ENCODE results near the gene MYO1H. TPM values are rescaled to one million over a fixed set of nuclear protein-coding genes. Genes with fewer than 3 reads are reported as not detected.

The MYO1H gene, protein sequence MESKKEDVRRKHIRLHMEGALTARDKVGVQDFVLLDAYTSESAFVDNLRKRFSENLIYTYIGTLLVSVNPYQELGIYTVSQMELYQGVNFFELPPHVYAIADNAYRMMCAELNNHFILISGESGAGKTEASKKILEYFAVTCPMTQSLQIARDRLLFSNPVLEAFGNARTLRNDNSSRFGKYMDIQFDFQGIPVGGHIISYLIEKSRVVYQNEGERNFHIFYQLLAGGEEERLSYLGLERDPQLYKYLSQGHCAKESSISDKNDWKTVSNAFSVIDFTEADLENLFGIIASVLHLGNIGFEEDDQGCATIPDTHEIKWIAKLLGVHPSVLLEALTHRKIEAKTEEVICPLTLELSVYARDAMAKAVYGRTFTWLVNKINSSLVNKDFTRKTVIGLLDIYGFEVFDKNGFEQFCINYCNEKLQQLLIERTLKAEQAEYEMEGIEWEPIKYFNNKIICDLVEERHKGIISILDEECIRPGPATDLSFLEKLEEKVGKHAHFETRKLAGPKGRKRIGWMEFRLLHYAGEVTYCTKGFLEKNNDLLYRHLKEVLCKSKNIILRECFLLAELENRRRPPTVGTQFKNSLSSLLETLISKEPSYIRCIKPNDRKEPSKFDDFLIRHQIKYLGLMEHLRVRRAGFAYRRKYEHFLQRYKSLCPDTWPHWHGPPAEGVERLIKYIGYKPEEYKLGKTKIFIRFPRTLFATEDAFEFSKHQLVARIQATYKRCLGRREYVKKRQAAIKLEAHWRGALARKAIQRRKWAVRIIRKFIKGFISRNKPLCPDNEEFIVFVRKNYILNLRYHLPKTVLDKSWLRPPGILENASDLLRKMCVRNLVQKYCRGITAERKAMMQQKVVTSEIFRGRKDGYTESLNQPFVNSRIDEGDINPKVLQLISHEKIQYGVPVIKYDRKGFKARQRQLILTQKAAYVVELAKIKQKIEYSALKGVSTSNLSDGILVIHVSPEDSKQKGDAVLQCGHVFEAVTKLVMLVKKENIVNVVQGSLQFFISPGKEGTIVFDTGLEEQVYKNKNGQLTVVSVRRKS
- total RNA-seq = not detected

DNA sequence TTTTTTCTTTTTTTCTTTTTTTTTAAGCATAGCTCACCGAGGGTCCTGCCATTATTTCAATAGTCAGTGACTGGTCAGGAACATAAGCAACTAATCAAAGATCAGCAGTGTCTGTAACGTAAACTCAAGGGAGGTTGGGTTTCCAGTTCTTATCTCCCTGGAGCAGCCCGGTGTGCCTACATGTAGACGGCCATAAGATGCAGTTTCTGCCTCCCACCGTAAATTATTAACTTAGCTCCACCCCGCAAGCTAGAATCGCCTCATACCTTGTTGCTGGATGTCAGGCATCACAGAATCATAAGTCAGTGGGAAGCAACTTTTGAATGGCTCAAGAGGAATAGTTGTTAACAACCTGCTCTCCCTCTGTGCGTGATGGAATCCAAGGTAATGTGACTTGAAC, at the start of gene MYO1H:
Gene MYO1H, plus strand, starts transcription at position 312 of the 400 bp plus-strand sequence. Its CDS starts 61 bp downstream, at position 373.
- Histone ChIP-seq H3K27ac (no peak within 1 kb of the TSS), H3K4me1 (no peaks in the 10 kb centered on the region), H3K36me3 (no peaks in the 10 kb centered on the region), H3K4me3 (no peak within 1 kb of the TSS), H3K9me3 (no peaks in the 10 kb centered on the region), H3K27me3 (no peaks in the 10 kb centered on the region)
- intact Hi-C loops (cut with DNase I; ENCODE audit: low total_unique reads) = no loop called here
- TF ChIP-seq POLR2A (IDR thresholded peaks at IDR 0.05) = no peak
- TF ChIP-seq, protein P1, sequence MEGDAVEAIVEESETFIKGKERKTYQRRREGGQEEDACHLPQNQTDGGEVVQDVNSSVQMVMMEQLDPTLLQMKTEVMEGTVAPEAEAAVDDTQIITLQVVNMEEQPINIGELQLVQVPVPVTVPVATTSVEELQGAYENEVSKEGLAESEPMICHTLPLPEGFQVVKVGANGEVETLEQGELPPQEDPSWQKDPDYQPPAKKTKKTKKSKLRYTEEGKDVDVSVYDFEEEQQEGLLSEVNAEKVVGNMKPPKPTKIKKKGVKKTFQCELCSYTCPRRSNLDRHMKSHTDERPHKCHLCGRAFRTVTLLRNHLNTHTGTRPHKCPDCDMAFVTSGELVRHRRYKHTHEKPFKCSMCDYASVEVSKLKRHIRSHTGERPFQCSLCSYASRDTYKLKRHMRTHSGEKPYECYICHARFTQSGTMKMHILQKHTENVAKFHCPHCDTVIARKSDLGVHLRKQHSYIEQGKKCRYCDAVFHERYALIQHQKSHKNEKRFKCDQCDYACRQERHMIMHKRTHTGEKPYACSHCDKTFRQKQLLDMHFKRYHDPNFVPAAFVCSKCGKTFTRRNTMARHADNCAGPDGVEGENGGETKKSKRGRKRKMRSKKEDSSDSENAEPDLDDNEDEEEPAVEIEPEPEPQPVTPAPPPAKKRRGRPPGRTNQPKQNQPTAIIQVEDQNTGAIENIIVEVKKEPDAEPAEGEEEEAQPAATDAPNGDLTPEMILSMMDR (IDR thresholded peaks at IDR 0.05) = no peak
- no peak for DNase-seq

DNA sequence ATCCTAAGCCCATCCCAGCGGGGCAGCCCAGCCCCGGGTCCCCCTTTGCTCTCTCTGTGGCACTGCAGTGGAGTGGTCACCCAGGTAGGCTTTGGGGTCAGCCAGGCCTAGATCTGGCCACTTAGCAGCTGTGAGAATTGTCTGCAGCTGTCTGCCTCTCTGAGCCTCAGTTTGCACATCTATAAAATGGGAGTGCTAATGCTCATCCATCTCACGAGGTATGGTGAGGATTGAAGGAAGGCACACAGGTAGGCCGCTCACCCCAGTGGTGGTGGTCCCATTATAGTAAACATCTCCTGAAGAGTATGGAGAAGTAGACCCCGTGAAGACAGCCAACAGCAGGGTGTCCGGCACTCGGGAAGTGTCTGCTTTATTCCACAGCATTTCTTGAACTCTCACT, 47.9 kb upstream of the MYO1H start:
- no peak overlapping the region for H3K4me3 ChIP-seq
- no peaks in the 10 kb centered on the region for H3K4me1 ChIP-seq
- intact Hi-C loops (cut with DNase I; ENCODE audit: low total_unique reads) = no loop called here
- H3K27me3 ChIP-seq = no peaks in the 10 kb centered on the region
- no peak overlapping the region for H3K27ac ChIP-seq
- H3K9me3 ChIP-seq = no peaks in the 10 kb centered on the region
- no peak for DNase-seq
- TF ChIP-seq, protein P1 (IDR thresholded peaks at IDR 0.05) = no peak
- no peak for TF ChIP-seq POLR2A (IDR thresholded peaks at IDR 0.05)
- H3K36me3 ChIP-seq = no peaks in the 10 kb centered on the region

DNA sequence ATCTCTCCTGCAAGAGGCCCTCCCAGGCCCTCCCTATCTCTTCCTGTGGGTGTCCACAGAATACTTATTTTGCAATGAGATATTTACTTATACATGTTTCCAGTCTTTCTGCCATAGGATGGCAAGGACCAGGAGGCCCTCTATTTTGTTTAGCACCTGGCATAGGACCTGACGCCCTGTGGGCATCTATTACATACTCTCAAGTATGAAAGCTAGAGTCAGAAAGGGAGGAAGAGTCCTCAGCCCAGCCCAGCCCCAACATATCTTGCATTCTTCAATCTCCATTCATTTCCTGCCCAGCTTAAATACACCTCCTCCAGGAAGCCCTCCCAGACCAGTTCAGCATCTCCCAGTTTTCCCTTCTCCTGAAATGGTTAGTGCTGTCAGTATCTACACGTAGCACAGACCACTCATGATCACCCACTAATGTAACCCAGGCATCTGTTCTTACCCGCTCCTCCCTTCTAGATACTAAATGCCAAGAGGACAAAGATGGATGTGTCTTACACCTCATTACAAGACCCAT, 46.0 kb upstream of the MYO1H start:
- Histone ChIP-seq H3K27me3 (no peaks in the 10 kb centered on the region), H3K4me3 (no peak overlapping the region), H3K36me3 (no peaks in the 10 kb centered on the region), H3K4me1 (no peaks in the 10 kb centered on the region), H3K9me3 (no peaks in the 10 kb centered on the region), H3K27ac (no peak overlapping the region)
- no peak for TF ChIP-seq POLR2A (IDR thresholded peaks at IDR 0.05)
- TF ChIP-seq, protein P1 (IDR thresholded peaks at IDR 0.05) = no peak
- intact Hi-C loops (cut with DNase I; ENCODE audit: low total_unique reads) = no loop called here
- DNase-seq = no peak

DNA sequence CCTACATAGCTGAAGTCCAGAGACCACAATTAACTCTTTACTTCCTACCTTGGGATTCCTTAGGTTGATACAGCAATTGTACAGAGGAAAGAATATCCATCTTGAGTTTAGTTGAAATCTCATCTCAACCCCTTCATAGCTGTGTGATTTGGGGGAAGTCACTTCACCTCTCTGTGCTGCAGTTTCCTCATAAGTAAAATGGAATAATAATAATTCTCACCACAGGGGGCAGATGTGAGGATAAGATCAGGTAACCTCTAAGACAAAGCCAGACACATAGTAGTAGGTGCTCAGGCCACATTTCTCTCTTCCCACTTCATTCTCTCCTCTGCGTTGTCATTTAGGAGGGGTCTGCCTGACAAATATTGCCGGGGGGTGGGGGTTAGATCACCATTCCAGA, 45.3 kb upstream of the MYO1H start:
- H3K4me3 ChIP-seq = no peak overlapping the region
- DNase-seq = no peak
- no peak overlapping the region for H3K27ac ChIP-seq
- no peaks in the 10 kb centered on the region for H3K4me1 ChIP-seq
- no peaks in the 10 kb centered on the region for H3K27me3 ChIP-seq
- no peaks in the 10 kb centered on the region for H3K36me3 ChIP-seq
- no peak for TF ChIP-seq POLR2A (IDR thresholded peaks at IDR 0.05)
- TF ChIP-seq, protein P1 (IDR thresholded peaks at IDR 0.05) = no peak
- intact Hi-C loops (cut with DNase I; ENCODE audit: low total_unique reads) = no loop called here
- no peaks in the 10 kb centered on the region for H3K9me3 ChIP-seq

Data from uterus (tissue), 4 donors.